Sigmoid colon (tissue), 4 donors: ENCODE results near the gene METTL14.
"Not testable (repeated sequence)": the region's sequence is repeated elsewhere in the genome, so short reads cannot be mapped to it uniquely, and the experiment has no call there.

Source experiments
- EP300 ChIP-seq, 4 donors: sonication (generic); formaldehyde crosslinking; IDR thresholded peaks; one replicate each; pipeline ENCODE4 v1.6.1; 2017; ENCODE audit warnings: antibody characterized with exemption in 4 of 4
- POLR2AphosphoS5 ChIP-seq, 4 donors: sonication (generic); formaldehyde crosslinking; IDR thresholded peaks; one replicate each; pipeline ENCODE4 v1.6.1; 2017; ENCODE audit warnings: antibody characterized with exemption in 4 of 4
- TF ChIP-seq, protein P1 (sequence below), 4 experiments: fragments of 450-650 bp in 3 of 4; fragments of 200-600 bp in 1 of 4; IDR thresholded peaks; one replicate each; pipeline ENCODE4 v1.5.1; 2016 to 2019; ENCODE audit warnings: antibody characterized with exemption in 4 of 4, mild to moderate bottlenecking in 3 of 4, moderate library complexity in 2 of 4

DNA sequence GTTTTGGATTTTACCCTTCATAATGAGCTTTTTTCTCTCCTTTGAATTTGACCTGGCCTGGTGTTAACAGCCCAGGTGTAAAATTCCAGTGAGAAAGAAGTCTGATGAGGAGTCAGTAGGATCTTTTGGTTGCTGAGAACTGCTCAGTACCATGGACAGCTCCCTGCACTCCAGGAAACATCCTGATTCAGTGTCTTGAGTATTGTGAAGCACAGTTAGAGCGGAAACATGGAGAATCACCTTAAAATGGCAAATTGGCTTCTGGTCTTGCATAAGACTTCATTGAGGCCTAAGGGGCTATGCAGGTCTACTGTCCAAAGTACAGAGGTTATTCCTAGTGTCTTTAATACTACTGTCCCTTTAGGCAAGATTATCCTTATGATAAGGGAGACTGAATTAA is 16.0 kb upstream of the METTL14 start:
- TF ChIP-seq, protein P1, sequence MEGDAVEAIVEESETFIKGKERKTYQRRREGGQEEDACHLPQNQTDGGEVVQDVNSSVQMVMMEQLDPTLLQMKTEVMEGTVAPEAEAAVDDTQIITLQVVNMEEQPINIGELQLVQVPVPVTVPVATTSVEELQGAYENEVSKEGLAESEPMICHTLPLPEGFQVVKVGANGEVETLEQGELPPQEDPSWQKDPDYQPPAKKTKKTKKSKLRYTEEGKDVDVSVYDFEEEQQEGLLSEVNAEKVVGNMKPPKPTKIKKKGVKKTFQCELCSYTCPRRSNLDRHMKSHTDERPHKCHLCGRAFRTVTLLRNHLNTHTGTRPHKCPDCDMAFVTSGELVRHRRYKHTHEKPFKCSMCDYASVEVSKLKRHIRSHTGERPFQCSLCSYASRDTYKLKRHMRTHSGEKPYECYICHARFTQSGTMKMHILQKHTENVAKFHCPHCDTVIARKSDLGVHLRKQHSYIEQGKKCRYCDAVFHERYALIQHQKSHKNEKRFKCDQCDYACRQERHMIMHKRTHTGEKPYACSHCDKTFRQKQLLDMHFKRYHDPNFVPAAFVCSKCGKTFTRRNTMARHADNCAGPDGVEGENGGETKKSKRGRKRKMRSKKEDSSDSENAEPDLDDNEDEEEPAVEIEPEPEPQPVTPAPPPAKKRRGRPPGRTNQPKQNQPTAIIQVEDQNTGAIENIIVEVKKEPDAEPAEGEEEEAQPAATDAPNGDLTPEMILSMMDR (IDR thresholded peaks at IDR 0.05): not testable (repeated sequence)
- not testable (repeated sequence) for TF ChIP-seq POLR2AphosphoS5, EP300 (IDR thresholded peaks at IDR 0.05)
